WI38 (cell line): ENCODE measurements around the gene GTF2A2.

Experiments used
- H3K4me3 ChIP-seq: 2 replicates; pipeline ENCODE4 v1.5.1; 2011; ENCODE audit warnings: low read depth, mild to moderate bottlenecking, control low read depth, low read length
- TF ChIP-seq, protein P1 (sequence below): IDR thresholded peaks from 2 replicates; pipeline ENCODE4 v1.5.1; 2012; ENCODE audit warnings: low read depth, mild to moderate bottlenecking, control low read depth, low read length

Gene GTF2A2

DNA sequence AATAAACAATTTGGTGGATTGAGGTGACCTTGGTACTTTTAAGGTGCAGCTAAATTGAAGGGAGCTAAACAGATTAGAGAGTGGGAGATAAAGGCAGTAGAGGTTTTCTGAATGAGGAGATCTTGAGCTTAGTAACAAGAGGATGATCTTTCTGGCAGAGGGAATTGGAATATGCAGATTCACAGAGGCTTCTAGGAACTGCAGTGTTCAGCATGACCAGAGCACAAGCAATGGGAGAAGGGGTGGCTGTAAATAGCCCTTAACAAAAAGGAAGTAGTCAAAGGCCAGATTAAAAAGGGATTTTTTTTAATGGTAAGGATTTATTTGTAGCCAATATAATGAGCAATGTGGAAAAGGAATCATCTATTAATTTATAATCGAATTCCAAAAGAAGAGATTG lies 37.5 kb upstream of the GTF2A2 start:
- TF ChIP-seq, protein P1, sequence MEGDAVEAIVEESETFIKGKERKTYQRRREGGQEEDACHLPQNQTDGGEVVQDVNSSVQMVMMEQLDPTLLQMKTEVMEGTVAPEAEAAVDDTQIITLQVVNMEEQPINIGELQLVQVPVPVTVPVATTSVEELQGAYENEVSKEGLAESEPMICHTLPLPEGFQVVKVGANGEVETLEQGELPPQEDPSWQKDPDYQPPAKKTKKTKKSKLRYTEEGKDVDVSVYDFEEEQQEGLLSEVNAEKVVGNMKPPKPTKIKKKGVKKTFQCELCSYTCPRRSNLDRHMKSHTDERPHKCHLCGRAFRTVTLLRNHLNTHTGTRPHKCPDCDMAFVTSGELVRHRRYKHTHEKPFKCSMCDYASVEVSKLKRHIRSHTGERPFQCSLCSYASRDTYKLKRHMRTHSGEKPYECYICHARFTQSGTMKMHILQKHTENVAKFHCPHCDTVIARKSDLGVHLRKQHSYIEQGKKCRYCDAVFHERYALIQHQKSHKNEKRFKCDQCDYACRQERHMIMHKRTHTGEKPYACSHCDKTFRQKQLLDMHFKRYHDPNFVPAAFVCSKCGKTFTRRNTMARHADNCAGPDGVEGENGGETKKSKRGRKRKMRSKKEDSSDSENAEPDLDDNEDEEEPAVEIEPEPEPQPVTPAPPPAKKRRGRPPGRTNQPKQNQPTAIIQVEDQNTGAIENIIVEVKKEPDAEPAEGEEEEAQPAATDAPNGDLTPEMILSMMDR, result no peak
- no peak overlapping the region for H3K4me3 ChIP-seq

DNA sequence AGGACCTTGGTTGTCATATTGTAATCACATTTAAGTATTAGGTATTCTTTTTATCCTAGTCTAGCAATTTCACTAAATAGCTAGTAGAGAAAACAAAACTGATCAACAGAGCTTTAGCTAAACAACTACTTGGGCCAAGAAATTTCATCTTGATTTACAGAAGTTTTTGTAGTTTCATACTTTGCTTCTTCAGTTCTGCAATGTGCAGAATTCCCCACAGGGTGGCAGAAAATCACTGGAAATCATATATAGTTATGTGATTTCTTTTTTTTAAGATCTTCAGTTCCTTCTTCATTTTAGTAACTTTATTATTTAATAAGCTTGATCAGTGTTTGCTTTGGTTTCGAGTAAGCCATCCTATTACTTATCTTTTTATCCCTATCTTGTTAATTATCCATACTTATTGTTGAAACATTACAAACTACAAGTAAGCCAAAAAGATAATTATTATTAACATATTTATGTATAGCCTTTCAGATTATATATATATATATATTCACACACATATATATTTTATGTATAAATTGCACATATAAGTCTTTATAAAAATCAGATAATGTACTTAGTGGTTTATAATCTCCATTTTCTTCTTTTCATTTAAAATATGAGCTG lies 34.0 kb upstream of the GTF2A2 start:
- no peak overlapping the region for H3K4me3 ChIP-seq
- TF ChIP-seq, protein P1, result no peak; the same call in 1 of the 2 replicates

DNA sequence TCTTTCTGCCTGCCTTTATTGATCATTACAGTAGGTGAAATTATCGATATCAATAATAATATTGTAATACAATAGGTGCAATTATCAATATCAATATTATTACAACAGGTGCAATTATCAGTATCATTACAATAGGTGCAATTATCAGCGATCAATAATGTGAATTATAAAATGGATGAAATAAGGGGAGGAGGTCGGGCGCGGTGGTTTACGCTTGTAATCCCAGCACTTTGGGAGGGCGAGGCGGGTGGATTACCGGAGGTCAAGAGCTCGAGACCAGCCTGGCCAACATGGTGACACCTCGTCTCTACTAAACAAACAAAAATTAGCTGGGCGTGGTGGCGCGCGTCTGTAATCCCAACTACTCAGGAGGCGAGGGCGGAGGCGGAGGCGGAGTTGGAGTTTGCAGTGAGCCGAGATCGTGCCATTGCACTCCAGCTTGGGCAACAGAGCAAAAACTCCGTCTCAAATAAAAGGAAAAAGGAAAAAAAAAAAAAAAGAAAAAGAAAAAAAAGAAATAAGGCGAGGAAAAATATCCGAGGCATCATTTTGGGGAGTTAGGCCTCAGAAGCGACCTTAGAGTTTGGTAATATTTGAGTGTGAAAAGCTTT lies 32.4 kb upstream of the GTF2A2 start:
- TF ChIP-seq, protein P1, result no peak

DNA sequence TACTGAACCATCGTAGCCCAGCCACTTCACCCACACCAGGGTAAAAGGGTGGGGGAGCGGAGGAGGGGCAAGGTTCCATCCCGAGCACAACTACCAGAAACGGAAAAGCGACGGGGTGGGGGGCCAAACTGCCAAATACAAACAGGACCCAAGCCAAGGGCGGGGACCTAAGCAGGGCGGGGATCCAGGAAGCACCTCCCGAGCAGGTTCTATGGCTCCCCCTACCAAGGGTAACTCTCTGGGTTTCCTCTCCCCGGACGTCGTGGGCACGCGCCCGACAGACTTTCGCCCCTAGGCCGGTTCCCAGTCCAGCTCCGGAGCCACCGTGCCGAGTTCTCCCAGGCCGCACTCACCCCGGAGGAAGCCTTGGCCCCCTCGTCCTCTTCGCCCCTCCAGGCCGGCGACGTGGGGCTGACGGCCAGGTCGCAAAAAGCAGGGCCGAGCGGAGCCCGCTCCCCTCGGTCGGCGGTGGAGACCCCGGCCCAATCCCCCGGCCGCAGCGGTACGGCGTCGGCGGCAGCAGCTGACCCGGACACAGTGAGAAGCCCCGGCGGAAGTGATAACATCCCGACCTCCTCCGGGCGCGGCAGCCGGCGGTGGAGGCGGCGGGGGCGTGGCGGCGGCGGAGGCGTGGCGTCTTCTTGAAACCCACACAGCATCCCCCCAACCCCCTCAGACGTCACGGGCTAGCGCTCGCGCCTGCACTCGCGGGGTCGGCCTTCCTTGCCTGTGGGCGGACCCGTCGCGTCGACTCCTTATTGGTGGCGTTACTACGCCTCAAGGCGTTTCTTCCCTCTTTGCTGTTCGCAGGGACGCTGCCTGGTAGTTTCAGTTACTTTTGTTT lies 31.7 kb upstream of the GTF2A2 start, which contains the start of gene BNIP2:
Gene BNIP2, minus strand, starts transcription at position 539 of the 844 bp plus-strand sequence. CDS start 6,863 bp downstream, outside the sequence.
- TF ChIP-seq, protein P1, result no peak
- peak within 1 kb of the TSS; percentile 96 for H3K4me3 ChIP-seq

More for the DNA sequence above, 32.4 kb upstream of the GTF2A2 start:
- H3K4me3 ChIP-seq, result peak overlapping the region; percentile 96

DNA sequence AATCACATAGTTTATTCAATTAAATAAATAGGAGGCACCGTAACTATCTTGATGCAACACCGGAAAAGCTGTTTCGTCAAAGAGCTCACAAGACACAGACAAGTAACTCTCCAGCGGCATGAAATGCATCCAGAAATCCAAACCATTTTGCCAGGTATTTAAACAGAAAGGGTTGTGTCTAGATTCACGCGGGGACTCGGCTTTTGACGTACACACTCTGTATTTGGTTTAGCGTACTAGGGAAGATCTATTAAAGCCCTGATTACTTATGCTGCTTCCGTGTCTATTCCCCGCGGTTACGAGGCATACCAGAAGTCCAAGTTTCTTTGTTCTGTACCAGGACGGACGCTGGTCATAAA lies 31.1 kb upstream of the GTF2A2 start:
- H3K4me3 ChIP-seq, result peak overlapping the region; percentile 96
- TF ChIP-seq, protein P1, result no peak

DNA sequence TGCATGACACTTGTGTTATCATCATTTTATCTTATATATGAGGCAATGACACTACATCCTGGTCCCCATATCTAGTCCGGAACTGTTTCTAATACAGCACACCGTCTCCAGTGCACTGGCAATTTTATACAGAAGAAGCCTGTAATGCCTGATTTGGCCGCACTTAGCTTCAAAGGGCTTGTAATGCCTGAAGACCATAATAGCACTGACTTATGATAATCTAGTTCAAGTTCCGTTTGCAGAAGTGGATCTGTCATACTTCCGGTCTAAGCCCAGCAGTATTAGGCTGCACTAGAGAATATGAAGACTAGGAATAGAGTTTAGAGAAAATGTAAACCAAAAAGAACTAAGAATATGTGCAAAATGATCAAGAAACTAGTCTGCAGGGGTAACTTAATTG lies 30.5 kb upstream of the GTF2A2 start:
- H3K4me3 ChIP-seq, result peak overlapping the region; percentile 96
- TF ChIP-seq, protein P1, result no peak

DNA sequence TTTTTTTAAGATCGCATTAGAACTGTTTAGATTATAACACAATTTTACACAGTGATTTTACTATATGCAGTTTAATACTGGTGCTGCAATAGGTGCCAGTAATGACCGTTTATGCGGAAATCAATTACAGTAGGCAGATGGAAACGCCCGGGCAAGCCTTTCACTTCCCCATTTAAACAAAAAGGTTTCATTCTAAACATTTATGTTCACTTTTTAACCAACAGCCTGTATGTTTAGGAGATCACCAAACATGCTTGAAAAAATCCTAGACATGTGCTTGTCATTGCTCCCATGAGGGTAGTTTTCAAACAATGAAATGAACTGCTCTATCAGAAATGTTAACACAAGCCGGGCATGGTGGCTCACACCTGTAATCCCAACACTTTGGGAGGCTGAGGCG lies 29.1 kb upstream of the GTF2A2 start:
- TF ChIP-seq, protein P1, result no peak
- H3K4me3 ChIP-seq, result no peak overlapping the region
